GM18861 (cell line): ENCODE results near the gene DNAJB1.

Experiments
- ATAC-seq: cut with Tn5 transposase; IDR thresholded peaks from one replicate; pipeline ENCODE4 v1.9.1; 2021; ENCODE audit not compliant: unreplicated experiment

DNAJB1 gene

DNA sequence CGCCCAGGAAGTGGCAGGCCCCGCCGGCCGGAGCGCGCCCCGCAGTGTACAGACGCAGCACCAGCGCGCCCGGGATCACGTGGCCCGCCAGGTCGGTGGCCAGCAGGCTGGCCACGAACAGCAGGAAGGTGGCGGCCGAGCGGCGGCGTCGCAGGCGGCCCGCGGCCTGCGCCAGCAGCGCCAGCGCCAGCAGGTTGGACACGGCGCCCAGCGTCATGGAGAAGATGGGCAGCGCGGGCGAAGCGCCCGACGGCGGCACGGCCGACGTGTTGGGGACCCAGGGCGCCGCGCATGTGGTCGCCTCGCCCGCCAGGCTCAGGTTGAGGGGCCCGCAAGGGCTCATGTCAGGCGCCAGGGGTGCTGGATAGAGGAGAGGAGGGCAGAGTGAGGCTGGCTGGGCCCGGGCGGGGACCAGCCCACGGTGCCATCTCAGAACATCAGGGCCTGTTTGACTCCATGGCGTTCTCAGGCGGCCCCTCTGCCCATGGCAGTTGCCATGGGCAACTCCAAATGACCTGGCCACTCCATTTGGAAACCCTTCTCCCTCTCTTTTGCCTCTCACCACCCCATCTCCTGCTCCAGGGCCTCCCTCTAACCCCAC is 44.1 kb downstream of the DNAJB1 start:
- no peak for ATAC-seq

DNA sequence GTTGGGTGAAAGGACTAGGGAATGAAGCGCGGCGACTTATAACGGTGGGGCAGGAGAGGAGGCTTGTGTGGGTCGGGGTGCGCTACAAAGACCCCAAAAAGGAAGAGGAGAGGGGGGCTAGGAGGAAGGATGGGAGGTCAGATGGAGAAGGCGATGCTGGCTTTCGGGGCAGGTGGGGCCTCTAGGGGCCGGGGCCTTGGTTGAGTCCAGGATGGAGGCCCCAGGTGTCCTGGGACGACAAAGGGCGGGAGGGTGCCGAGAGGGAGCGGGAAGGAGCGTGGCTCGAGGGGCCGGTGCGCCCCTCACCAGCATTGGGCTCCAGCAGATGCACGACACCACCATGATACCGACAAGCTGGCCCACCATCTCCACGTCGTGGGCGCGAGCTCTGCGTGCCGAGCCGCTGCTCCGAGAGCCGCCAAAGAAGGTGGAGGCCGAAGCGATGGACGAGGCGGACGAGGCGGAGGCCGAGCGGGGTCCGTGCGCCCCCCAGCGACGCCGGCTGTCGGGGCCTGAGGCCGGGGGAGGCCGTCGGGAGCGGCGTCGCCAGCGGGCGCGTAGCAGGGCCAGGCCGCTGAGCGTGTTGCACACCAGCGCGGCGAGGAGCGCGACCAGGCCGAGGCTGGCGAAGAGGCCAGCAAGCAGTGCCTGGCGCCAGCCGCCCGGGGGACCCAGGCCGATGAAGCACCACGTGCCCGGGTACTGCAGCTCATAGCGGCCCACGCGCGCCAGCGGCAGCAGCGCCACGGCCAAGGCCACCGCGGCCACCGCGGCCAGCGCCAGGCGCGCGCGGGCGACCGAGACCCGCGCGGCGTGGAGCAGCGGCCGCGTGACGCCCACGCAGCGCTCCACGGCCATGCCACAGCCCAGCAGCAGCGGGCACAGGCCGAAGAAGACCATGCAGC is 44.9 kb downstream of the DNAJB1 start:
- no peak for ATAC-seq

- no peak for ATAC-seq
Observed at GRCh38 chr19:14472202-14472938, 45.8 kb downstream of the DNAJB1 start.

DNA sequence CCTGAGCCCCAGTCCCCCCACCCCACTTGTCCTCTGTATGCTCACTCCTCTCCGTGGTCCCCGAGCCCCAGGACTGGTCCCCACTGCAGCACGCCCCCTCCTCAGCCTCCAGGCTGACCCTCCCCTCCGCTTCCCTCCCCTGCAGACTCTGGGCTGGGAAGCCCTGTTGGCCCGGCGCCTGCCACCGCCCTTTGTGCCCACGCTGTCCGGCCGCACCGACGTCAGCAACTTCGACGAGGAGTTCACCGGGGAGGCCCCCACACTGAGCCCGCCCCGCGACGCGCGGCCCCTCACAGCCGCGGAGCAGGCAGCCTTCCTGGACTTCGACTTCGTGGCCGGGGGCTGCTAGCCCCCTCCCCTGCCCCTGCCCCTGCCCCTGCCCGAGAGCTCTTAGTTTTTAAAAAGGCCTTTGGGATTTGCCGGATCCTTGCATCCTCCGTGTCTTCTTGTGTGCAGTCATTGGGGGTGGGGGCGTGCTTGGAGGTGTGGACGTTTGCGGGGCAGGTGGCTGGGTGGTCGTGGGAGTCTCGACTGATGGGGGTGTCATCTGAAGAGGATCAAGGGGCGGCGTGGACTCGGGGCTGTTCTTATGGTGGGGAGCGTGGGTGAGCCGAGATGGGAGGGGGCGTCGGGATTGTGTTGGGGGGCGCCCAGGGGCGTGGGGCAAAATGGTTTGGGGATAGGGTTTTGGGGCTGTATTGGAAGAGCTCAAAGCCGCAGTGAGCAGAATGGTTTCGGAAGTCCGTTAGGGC is 46.6 kb downstream of the DNAJB1 start:
- no peak for ATAC-seq

DNA sequence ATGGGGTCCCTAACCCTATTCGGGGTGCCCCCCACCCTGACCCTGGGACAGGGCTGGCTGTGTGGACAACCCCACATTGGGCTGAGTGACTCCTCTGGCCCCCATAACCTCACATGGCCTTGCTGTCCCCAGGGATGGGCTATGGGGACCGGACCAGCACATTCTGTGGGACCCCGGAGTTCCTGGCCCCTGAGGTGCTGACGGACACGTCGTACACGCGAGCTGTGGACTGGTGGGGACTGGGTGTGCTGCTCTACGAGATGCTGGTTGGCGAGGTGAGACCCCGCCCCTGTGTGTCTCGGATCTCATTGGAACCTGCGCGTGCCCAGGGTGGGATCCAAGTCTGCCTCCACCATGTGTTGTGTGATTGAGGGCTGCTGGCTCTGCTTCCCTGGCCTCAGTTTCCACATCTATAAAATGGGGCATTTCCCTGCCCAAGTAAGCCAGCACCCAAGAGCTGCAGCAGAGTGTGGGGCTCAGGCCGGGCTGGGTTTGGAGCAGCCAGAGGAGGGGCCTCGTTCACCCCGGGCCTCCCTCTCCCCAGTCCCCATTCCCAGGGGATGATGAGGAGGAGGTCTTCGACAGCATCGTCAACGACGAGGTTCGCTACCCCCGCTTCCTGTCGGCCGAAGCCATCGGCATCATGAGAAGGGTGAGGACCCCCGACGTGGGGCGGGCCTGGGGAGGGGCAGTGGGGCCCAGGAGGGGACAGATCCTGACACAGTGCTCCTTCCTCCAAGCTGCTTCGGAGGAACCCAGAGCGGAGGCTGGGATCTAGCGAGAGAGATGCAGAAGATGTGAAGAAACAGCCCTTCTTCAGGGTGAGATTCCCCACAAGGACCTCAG is 47.9 kb downstream of the DNAJB1 start:
- no peak for ATAC-seq

- no peak for ATAC-seq
Observed at GRCh38 chr19:14467816-14468215, 50.4 kb downstream of the DNAJB1 start.

GRCh38 chr19:14467391-14467790 is 50.8 kb downstream of the DNAJB1 start:
- no peak for ATAC-seq
